ENCODE data around the gene COQ2.

The COQ2 gene

DNA sequence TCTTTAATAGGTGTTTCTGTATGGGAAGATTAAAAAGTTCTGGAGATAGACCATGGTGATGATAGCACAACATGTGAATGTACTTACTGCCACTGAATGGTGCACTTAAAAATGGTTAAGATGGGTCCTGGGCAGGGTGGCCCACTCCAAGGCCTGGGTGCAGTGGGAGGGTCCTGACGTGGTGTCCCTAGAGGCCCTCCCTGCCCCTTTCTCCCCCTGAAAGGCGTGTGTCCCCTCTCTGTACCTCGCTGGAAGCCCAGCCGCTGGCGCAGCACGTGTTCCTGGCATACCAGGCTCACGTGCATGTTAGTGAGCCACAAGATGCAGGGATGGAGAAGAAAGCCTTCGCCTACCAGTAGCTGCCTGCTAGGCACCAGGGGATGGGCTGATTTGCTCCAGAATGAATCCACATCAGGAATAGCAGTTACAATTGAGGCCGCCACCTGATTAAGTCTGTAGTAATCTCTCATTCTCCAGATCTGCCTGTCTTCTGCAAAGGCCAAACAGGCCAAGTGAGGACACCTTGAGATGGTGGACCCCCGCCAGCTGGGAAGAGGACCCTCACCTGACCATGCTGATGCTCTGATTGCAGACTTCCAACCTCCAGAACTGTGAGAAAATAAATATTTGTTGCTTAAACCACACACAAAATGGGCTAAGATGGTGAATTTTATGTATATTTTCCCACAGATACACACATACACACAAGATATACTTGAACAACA is 67.5 kb downstream of the COQ2 start:
- DNase-seq (ENCODE audit: low spot score), result no peak

DNA sequence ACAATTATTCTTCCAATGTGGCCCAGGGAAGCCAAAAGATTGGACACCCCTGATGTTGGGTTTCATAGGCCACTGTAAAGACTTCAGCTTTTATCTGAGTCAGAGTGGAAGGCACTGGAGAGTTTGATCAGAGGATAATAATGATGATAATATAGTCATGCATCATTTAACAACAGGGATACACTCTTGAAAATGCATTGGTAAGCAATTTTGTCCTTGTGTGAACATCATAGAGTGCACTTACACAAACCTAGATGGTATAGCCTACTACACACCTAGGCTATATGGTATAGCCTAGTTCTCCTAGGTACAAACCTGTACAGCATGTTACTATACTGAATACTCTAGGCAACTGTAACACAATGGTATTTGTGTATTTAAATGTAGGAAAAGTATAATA is 70.5 kb downstream of the COQ2 start:
- DNase-seq (ENCODE audit: low spot score), result no peak
